Tibial nerve (tissue), 4 donors: ENCODE measurements around the gene PKP4. TPM values are rescaled to one million over a fixed set of nuclear protein-coding genes. Genes with fewer than 3 reads are reported as not detected.
"Not testable (repeated sequence)": the region's sequence is repeated elsewhere in the genome, so short reads cannot be mapped to it uniquely, and the experiment has no call there.

Experiments used
- DNase-seq, 2 donors: peaks; one replicate each; pipeline ENCODE4 v3.0.0-alpha.2; 2019; ENCODE audit warnings: low spot score in 2 of 2
- H3K27ac ChIP-seq, 4 donors: fragments of 200-600 bp; sonication (generic) in 3 of 4; one replicate each; pipeline ENCODE4 v1.5.1; 2017 to 2019; ENCODE audit warnings: mild to moderate bottlenecking in 1 of 4
- H3K27me3 ChIP-seq, 2 donors: fragments of 200-600 bp; sonication (generic) in 1 of 2; one replicate each; pipeline versions ENCODE4 v1.5.1 to v1.6.0; 2017 to 2019
- H3K36me3 ChIP-seq, 3 donors: fragments of 200-600 bp; sonication (generic); one replicate each; pipeline ENCODE4 v1.5.1; 2018 to 2019
- H3K4me1 ChIP-seq, 4 donors: fragments of 200-600 bp; sonication (generic) in 3 of 4; one replicate each; pipeline ENCODE4 v1.5.1; 2017 to 2019
- H3K4me3 ChIP-seq, 4 donors: fragments of 200-600 bp; sonication (generic) in 3 of 4; one replicate each; pipeline ENCODE4 v1.5.1; 2017 to 2019; ENCODE audit warnings: mild to moderate bottlenecking in 1 of 4, moderate library complexity in 1 of 4
- H3K9me3 ChIP-seq, 4 donors: fragments of 200-600 bp; sonication (generic) in 3 of 4; one replicate each; pipeline ENCODE4 v1.5.1; 2017 to 2019
- EP300 ChIP-seq, 2 donors: sonication (generic); formaldehyde crosslinking; IDR thresholded peaks; one replicate each; pipeline ENCODE4 v1.6.1; 2017; ENCODE audit warnings: antibody characterized with exemption in 2 of 2, mild to moderate bottlenecking in 1 of 2
- POLR2A ChIP-seq, 2 donors: fragments of 450-650 bp; IDR thresholded peaks; one replicate each; pipeline ENCODE4 v1.6.1; 2017; ENCODE audit warnings: antibody characterized with exemption in 2 of 2, mild to moderate bottlenecking in 2 of 2, moderate library complexity in 2 of 2
- WGBS, 2 donors: methylation state at CpG; one replicate each; pipeline ENCODE4 v1.1.5; 2018; 5-methylcytosine and 5-hydroxymethylcytosine counted together
- total RNA-seq, 4 donors: library from RNA; depleted of rRNA; stranded (reverse); fragments of >200 nt; gene quantifications; one replicate each; pipeline ENCODE4 v1.1.0, GENCODE V29; 2016
- TF ChIP-seq, protein P1 (sequence below), 5 experiments: fragments of 200-600 bp in 3 of 5; fragments of 450-650 bp in 2 of 5; sonication (generic) in 3 of 5; IDR thresholded peaks; one replicate each; pipeline ENCODE4 v1.5.1; 2016 to 2019; ENCODE audit warnings: antibody characterized with exemption in 5 of 5, mild to moderate bottlenecking in 3 of 5, moderate library complexity in 2 of 5

Gene PKP4
- total RNA-seq, 4 donors from 2014 or later, result 57.8 to 100 (median 92.0) TPM

GRCh38 chr2:158690823-158691222 is 234.1 kb downstream of the PKP4 start:
- 96 to 100% methylated on average over 2 of the region's 2 CpGs for WGBS, 2 donors
- peaks cover 0 to 14% (median 0%) of the 10 kb centered on the region in 4 donors for H3K4me1 ChIP-seq
- DNase-seq, result no peak
- H3K36me3 ChIP-seq, result no peaks in the 10 kb centered on the region
- peaks cover 0 to 6% (median 0%) of the 10 kb centered on the region in 4 donors for H3K9me3 ChIP-seq
- no peak overlapping the region for H3K27ac ChIP-seq
- H3K4me3 ChIP-seq, result no peak overlapping the region
- no peak for TF ChIP-seq EP300 (IDR thresholded peaks at IDR 0.05)
- no peak for TF ChIP-seq POLR2A (IDR thresholded peaks at IDR 0.05)
- TF ChIP-seq, protein P1, sequence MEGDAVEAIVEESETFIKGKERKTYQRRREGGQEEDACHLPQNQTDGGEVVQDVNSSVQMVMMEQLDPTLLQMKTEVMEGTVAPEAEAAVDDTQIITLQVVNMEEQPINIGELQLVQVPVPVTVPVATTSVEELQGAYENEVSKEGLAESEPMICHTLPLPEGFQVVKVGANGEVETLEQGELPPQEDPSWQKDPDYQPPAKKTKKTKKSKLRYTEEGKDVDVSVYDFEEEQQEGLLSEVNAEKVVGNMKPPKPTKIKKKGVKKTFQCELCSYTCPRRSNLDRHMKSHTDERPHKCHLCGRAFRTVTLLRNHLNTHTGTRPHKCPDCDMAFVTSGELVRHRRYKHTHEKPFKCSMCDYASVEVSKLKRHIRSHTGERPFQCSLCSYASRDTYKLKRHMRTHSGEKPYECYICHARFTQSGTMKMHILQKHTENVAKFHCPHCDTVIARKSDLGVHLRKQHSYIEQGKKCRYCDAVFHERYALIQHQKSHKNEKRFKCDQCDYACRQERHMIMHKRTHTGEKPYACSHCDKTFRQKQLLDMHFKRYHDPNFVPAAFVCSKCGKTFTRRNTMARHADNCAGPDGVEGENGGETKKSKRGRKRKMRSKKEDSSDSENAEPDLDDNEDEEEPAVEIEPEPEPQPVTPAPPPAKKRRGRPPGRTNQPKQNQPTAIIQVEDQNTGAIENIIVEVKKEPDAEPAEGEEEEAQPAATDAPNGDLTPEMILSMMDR (IDR thresholded peaks at IDR 0.05), result no peak
- no peaks in the 10 kb centered on the region for H3K27me3 ChIP-seq

- Histone ChIP-seq H3K27me3 (no peaks in the 10 kb centered on the region), H3K9me3 (peaks cover 0 to 12% (median under 1%) of the 10 kb centered on the region in 4 donors), H3K4me1 (peaks cover 0 to 6% (median 0%) of the 10 kb centered on the region in 4 donors), H3K36me3 (no peaks in the 10 kb centered on the region), H3K27ac (no peak overlapping the region), H3K4me3 (no peak overlapping the region)
- 85 to 88% methylated on average over 4 of the region's 4 CpGs for WGBS, 2 donors
- DNase-seq, result no peak
- TF ChIP-seq EP300 (IDR thresholded peaks at IDR 0.05) (no peak), POLR2A (IDR thresholded peaks at IDR 0.05) (no peak)
- TF ChIP-seq, protein P1 (IDR thresholded peaks at IDR 0.05), result no peak
Observed at GRCh38 chr2:158691619-158692018, 234.9 kb downstream of the PKP4 start.

GRCh38 chr2:158692372-158693103 is 235.8 kb downstream of the PKP4 start:
- no peak overlapping the region for H3K27ac ChIP-seq
- peaks cover 0 to 19% (median 2%) of the 10 kb centered on the region in 4 donors for H3K9me3 ChIP-seq
- H3K4me1 ChIP-seq, result no peaks in the 10 kb centered on the region
- WGBS, 2 donors, result 96 to 99% methylated on average over 3 of the region's 3 CpGs
- H3K27me3 ChIP-seq, result no peaks in the 10 kb centered on the region
- H3K4me3 ChIP-seq, result no peak overlapping the region
- no peak for DNase-seq
- H3K36me3 ChIP-seq, result no peaks in the 10 kb centered on the region
- TF ChIP-seq POLR2A (IDR thresholded peaks at IDR 0.05) (no peak), EP300 (IDR thresholded peaks at IDR 0.05) (no peak)
- TF ChIP-seq, protein P1 (IDR thresholded peaks at IDR 0.05), result no peak

GRCh38 chr2:158693476-158693875 is 236.7 kb downstream of the PKP4 start:
- TF ChIP-seq, protein P1 (IDR thresholded peaks at IDR 0.05), result no peak
- no peak overlapping the region for H3K4me3 ChIP-seq
- DNase-seq, result no peak
- no peak overlapping the region for H3K27ac ChIP-seq
- H3K27me3 ChIP-seq, result no peaks in the 10 kb centered on the region
- H3K36me3 ChIP-seq, result no peaks in the 10 kb centered on the region
- H3K4me1 ChIP-seq, result no peaks in the 10 kb centered on the region
- H3K9me3 ChIP-seq, result peaks cover 0 to 19% (median 2%) of the 10 kb centered on the region in 4 donors

- Histone ChIP-seq H3K27me3 (no peaks in the 10 kb centered on the region), H3K27ac (no peak overlapping the region), H3K9me3 (peaks cover 0 to 19% (median 2%) of the 10 kb centered on the region in 4 donors), H3K4me3 (no peak overlapping the region), H3K4me1 (no peaks in the 10 kb centered on the region), H3K36me3 (no peaks in the 10 kb centered on the region)
- no peak for DNase-seq
- TF ChIP-seq, protein P1 (IDR thresholded peaks at IDR 0.05), result no peak
- TF ChIP-seq POLR2A (IDR thresholded peaks at IDR 0.05) (no peak), EP300 (IDR thresholded peaks at IDR 0.05) (no peak)
Observed at GRCh38 chr2:158695305-158695704, 238.6 kb downstream of the PKP4 start.

- not testable (repeated sequence) for H3K27ac ChIP-seq, H3K27me3 ChIP-seq
- 82 to 91% methylated on average over 5 of the region's 5 CpGs for WGBS, 2 donors
Observed at GRCh38 chr2:158695744-158696143, 239.0 kb downstream of the PKP4 start.

More at GRCh38 chr2:158695744-158696143, 239.0 kb downstream of the PKP4 start:
- H3K9me3 ChIP-seq, result peaks cover 0 to 19% (median 2%) of the 10 kb centered on the region in 4 donors
- not testable (repeated sequence) for H3K4me1 ChIP-seq, H3K4me3 ChIP-seq, DNase-seq, H3K36me3 ChIP-seq
